OCI-LY7 (cell line): ENCODE data around the gene HMX3. TPM values are rescaled to one million over a fixed set of nuclear protein-coding genes. Genes with fewer than 3 reads are reported as not detected.

ENCODE experiments used
- BruUV-seq: library from RNA; stranded (reverse); fragments of 400-500 nt; replicated peaks from 2 replicates; lab custom pipeline; 2021; lab: Mats Ljungman, UMichigan
- CTCF ChIA-PET: fragments of 300-600 bp; sonication (Branson Sonifier 250); formaldehyde crosslinking; loops from one replicate; lab custom pipeline; 2022; ENCODE audit warnings: antibody characterized with exemption; ENCODE audit not compliant: unreplicated experiment; lab: Charles Lee
- POLR2A ChIA-PET: fragments of 300-600 bp; sonication (Branson Sonifier 250); formaldehyde crosslinking; loops from one replicate; lab custom pipeline; 2022; ENCODE audit warnings: antibody characterized with exemption; lab: Charles Lee
- DNase-seq: peaks from one replicate; pipeline ENCODE4 v3.0.0-alpha.2; 2015; ENCODE audit warnings: low spot score
- H2AFZ ChIP-seq: fragments of 200-600 bp; sonication (generic), shearing (Covaris generic); 2 replicates; pipeline ENCODE4 v1.6.1; 2014; ENCODE audit warnings: mild to moderate bottlenecking, antibody characterized with exemption, low read length, moderate library complexity
- H3K27ac ChIP-seq: fragments of 200-600 bp; sonication (generic); 2 replicates; pipeline ENCODE4 v1.5.1; 2014; ENCODE audit warnings: mixed run types, low read depth, mild to moderate bottlenecking, moderate library complexity, low read length, inconsistent platforms; ENCODE audit not compliant: poor library complexity, severe bottlenecking
- H3K36me3 ChIP-seq: fragments of 200-600 bp; sonication (generic); 2 replicates; pipeline ENCODE4 v1.6.1; 2014; ENCODE audit warnings: mild to moderate bottlenecking, antibody characterized with exemption, low read length, moderate library complexity, mixed read lengths; ENCODE audit not compliant: insufficient read depth
- H3K4me1 ChIP-seq: fragments of 200-600 bp; sonication (generic); 2 replicates; pipeline ENCODE4 v1.5.1; 2014; ENCODE audit warnings: mild to moderate bottlenecking, low read length; ENCODE audit not compliant: insufficient read depth, poor library complexity, severe bottlenecking
- H3K4me2 ChIP-seq: fragments of 200-600 bp; sonication (generic); 2 replicates; pipeline ENCODE4 v1.6.1; 2014; ENCODE audit warnings: mild to moderate bottlenecking, low read length
- H3K4me3 ChIP-seq: fragments of 200-600 bp; sonication (generic); 2 replicates; pipeline ENCODE4 v1.5.1; 2014; ENCODE audit warnings: mild to moderate bottlenecking, low read depth, low read length; ENCODE audit not compliant: poor library complexity, severe bottlenecking
- H3K79me2 ChIP-seq: fragments of 200-600 bp; sonication (generic); 2 replicates; pipeline ENCODE4 v1.6.1; 2016; ENCODE audit warnings: low read depth, mild to moderate bottlenecking, low read length, moderate library complexity, mixed read lengths; ENCODE audit not compliant: insufficient read depth
- H3K9me2 ChIP-seq: fragments of 200-600 bp; sonication (generic); 2 replicates; pipeline ENCODE4 v1.6.1; 2016; ENCODE audit warnings: mild to moderate bottlenecking, low read length, mixed read lengths; ENCODE audit not compliant: insufficient read depth
- H3K9me3 ChIP-seq: fragments of 200-600 bp; sonication (generic); 2 replicates; pipeline ENCODE4 v1.6.1; 2014; ENCODE audit warnings: mild to moderate bottlenecking, mixed run types, low read length, mixed read lengths
- H4K20me1 ChIP-seq: fragments of 200-600 bp; sonication (generic); 2 replicates; pipeline ENCODE4 v1.6.1; 2014; ENCODE audit warnings: mild to moderate bottlenecking, antibody characterized with exemption, low read length, moderate library complexity, mixed read lengths; ENCODE audit not compliant: insufficient read depth
- EZH2phosphoT487 ChIP-seq: fragments of 200-600 bp; sonication (generic); IDR thresholded peaks from 2 replicates; pipeline ENCODE4 v1.6.1; 2018; ENCODE audit warnings: low read depth, borderline replicate concordance, mild to moderate bottlenecking, mixed run types, antibody characterized with exemption, low read length, moderate library complexity, mixed read lengths
- intact Hi-C: fragments of 100-400 bp; cut with micrococcal nuclease; formaldehyde crosslinking; loops from one replicate; pipeline ENCODE4 v1.10.0; 2022; ENCODE audit not compliant: unreplicated experiment
- total RNA-seq, 2 experiments: library from RNA; depleted of rRNA in 1 of 2; stranded (reverse); fragments of >200 nt in 1 of 2; shearing (Covaris generic) in 1 of 2; gene quantifications; 2 replicates each; pipeline ENCODE4 v1.2.3, GENCODE V29; 2014 to 2022
- TF ChIP-seq, protein P1 (sequence below): fragments of 200-600 bp; sonication (generic); conservative IDR thresholded peaks from 2 replicates; pipeline ENCODE4 v1.5.1; 2014; ENCODE audit warnings: mild to moderate bottlenecking, antibody characterized with exemption, low read length, moderate library complexity, mixed read lengths

Gene HMX3
- total RNA-seq, 2 experiments from 2014 or later = 0.44 TPM; not detected in 1

DNA sequence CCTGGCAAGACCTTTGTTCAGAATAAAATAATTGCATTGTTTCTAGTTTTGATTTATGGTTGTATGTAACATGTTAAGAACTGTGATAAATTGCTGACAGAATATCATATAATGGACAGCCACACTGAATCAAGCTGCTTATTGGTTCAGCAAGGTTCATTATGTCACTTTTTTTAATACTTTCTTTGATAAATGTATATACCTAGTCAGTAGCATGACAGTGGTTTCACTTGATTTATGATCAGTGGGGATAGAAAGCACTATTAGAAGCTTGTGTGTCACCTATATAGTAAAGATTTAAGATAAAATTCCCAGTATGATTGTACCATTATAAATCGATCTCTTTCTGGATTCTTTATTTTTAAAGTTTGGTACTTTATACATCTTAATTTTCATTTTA lies 22.9 kb downstream of the HMX3 start:
- POLR2A ChIA-PET = interaction anchor here (0.6 to 1.4 kb wide), 2 partner anchors 9 to 209 kb away, joined by 3 to 4 read pairs; no protein-coding TSS in a partner anchor
- H3K9me3 ChIP-seq = no peaks in the 10 kb centered on the region
- CTCF ChIA-PET = no interaction called here
- no peaks in the 10 kb centered on the region for H3K9me2 ChIP-seq
- peak overlapping the region; percentile 72 for H3K4me2 ChIP-seq
- no peak for DNase-seq
- H3K27ac ChIP-seq = peak overlapping the region; percentile 69
- peaks cover 94% of the 10 kb centered on the region for H3K79me2 ChIP-seq
- peaks cover 68% of the 10 kb centered on the region for H3K4me1 ChIP-seq
- peaks cover 61% of the 10 kb centered on the region for H4K20me1 ChIP-seq
- H3K36me3 ChIP-seq = peaks cover 91% of the 10 kb centered on the region
- H2AFZ ChIP-seq = no peak overlapping the region
- no TSS peak for BruUV-seq
- peak overlapping the region; percentile 92 for H3K4me3 ChIP-seq
- intact Hi-C loops = loop anchor here (10.0 kb wide), 1 partner anchor 784 kb away; the partner anchor contains the start of gene PLEKHA1
- TF ChIP-seq, protein P1, sequence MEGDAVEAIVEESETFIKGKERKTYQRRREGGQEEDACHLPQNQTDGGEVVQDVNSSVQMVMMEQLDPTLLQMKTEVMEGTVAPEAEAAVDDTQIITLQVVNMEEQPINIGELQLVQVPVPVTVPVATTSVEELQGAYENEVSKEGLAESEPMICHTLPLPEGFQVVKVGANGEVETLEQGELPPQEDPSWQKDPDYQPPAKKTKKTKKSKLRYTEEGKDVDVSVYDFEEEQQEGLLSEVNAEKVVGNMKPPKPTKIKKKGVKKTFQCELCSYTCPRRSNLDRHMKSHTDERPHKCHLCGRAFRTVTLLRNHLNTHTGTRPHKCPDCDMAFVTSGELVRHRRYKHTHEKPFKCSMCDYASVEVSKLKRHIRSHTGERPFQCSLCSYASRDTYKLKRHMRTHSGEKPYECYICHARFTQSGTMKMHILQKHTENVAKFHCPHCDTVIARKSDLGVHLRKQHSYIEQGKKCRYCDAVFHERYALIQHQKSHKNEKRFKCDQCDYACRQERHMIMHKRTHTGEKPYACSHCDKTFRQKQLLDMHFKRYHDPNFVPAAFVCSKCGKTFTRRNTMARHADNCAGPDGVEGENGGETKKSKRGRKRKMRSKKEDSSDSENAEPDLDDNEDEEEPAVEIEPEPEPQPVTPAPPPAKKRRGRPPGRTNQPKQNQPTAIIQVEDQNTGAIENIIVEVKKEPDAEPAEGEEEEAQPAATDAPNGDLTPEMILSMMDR = no peak
- no peak for TF ChIP-seq EZH2phosphoT487

- Histone ChIP-seq H3K4me3 (peak overlapping the region; percentile 92), H3K4me1 (peaks cover 66% of the 10 kb centered on the region), H3K9me3 (no peaks in the 10 kb centered on the region), H3K36me3 (peaks cover 100% of the 10 kb centered on the region), H2AFZ (no peak overlapping the region), H3K27ac (peak overlapping the region; percentile 69), H3K79me2 (peaks cover 100% of the 10 kb centered on the region), H4K20me1 (peaks cover 66% of the 10 kb centered on the region), H3K4me2 (peak overlapping the region; percentile 72), H3K9me2 (no peaks in the 10 kb centered on the region)
- ChIA-PET CTCF (no interaction called here), POLR2A (interaction anchor here (1.9 kb wide), 1 partner anchor 9 kb away, joined by 9 read pairs; no protein-coding TSS in a partner anchor)
- intact Hi-C loops = no loop called here
- DNase-seq = peak; percentile 73
- BruUV-seq = no TSS peak
- TF ChIP-seq EZH2phosphoT487 = no peak
- TF ChIP-seq, protein P1 = no peak
Observed at GRCh38 chr10:123160311-123160980, 24.7 kb downstream of the HMX3 start.

DNA sequence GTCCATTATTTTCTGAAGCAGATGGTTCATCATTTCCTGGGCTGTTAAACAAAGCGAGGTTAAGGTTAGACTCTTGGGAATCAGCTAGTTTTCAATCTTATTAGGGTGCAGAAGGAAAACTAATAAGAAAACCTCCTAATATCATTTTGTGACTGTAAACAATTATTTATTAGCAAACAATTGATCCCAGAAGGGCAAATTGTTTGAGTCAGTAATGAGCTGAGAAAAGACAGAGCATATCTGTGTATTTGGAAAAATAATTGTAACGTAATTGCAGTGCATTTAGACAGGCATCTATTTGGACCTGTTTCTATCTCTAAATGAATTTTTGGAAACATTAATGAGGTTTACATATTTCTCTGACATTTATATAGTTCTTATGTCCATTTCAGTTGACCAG lies 28.5 kb downstream of the HMX3 start:
- no peak for TF ChIP-seq EZH2phosphoT487
- TF ChIP-seq, protein P1 = no peak
- intact Hi-C loops = no loop called here
- Histone ChIP-seq H3K4me1 (peaks cover 27% of the 10 kb centered on the region), H2AFZ (no peak overlapping the region), H3K9me3 (no peaks in the 10 kb centered on the region), H3K79me2 (peaks cover 72% of the 10 kb centered on the region), H3K4me3 (no peak overlapping the region), H3K4me2 (0 out of 2 replicates have a peak overlapping the region, but pooled peaks have one; percentile 3), H3K27ac (no peak overlapping the region), H4K20me1 (peaks cover 33% of the 10 kb centered on the region), H3K9me2 (no peaks in the 10 kb centered on the region), H3K36me3 (peaks cover 100% of the 10 kb centered on the region)
- BruUV-seq = no TSS peak
- CTCF ChIA-PET = no interaction called here
- POLR2A ChIA-PET = interaction anchor here (1.1 to 1.2 kb wide), 2 partner anchors 8 to 10 kb away, joined by 5 to 9 read pairs; partner anchors contain the start of gene BUB3
- no peak for DNase-seq
